HL-60 (cell line): ENCODE results near the gene AREG.

Experiments
- CTCF ChIP-seq: IDR thresholded peaks from one replicate; pipeline ENCODE4 v1.5.1; 2011; ENCODE audit warnings: low read length, control low read depth, inconsistent platforms; ENCODE audit not compliant: insufficient read depth
- POLR2AphosphoS5 ChIP-seq: IDR thresholded peaks from 2 replicates; pipeline ENCODE4 v1.6.1; 2012; ENCODE audit warnings: low read depth
- REST ChIP-seq: IDR thresholded peaks from 2 replicates; pipeline ENCODE4 v1.6.1; 2012; ENCODE audit warnings: low read depth; ENCODE audit not compliant: insufficient replicate concordance
- SPI1 ChIP-seq: IDR thresholded peaks from 2 replicates; pipeline ENCODE4 v1.6.1; 2012; ENCODE audit warnings: low read depth, mild to moderate bottlenecking, borderline replicate concordance

GRCh38 chr4:74455361-74456055 lies 10.6 kb downstream of the AREG start:
- no peak for TF ChIP-seq CTCF
- TF ChIP-seq SPI1: no peak
- TF ChIP-seq POLR2AphosphoS5: no peak
- TF ChIP-seq REST: no peak
